OCI-LY7 (cell line): ENCODE measurements around the gene CD207. TPM values are rescaled to one million over a fixed set of nuclear protein-coding genes. Genes with fewer than 3 reads are reported as not detected.
A peak's percentile ranks its signal among the peaks of the same experiment; 100 is the strongest.

ENCODE experiments used
- BruUV-seq: library from RNA; stranded (reverse); fragments of 400-500 nt; replicated peaks from 2 replicates; lab custom pipeline; 2021; lab: Mats Ljungman, UMichigan
- CTCF ChIA-PET: fragments of 300-600 bp; sonication (Branson Sonifier 250); formaldehyde crosslinking; loops from one replicate; lab custom pipeline; 2022; ENCODE audit warnings: antibody characterized with exemption; ENCODE audit not compliant: unreplicated experiment; lab: Charles Lee
- POLR2A ChIA-PET: fragments of 300-600 bp; sonication (Branson Sonifier 250); formaldehyde crosslinking; loops from one replicate; lab custom pipeline; 2022; ENCODE audit warnings: antibody characterized with exemption; lab: Charles Lee
- DNase-seq: peaks from one replicate; pipeline ENCODE4 v3.0.0-alpha.2; 2015; ENCODE audit warnings: low spot score
- H2AFZ ChIP-seq: fragments of 200-600 bp; sonication (generic), shearing (Covaris generic); 2 replicates; pipeline ENCODE4 v1.6.1; 2014; ENCODE audit warnings: mild to moderate bottlenecking, antibody characterized with exemption, low read length, moderate library complexity
- H3K27ac ChIP-seq: fragments of 200-600 bp; sonication (generic); 2 replicates; pipeline ENCODE4 v1.5.1; 2014; ENCODE audit warnings: mixed run types, low read depth, mild to moderate bottlenecking, moderate library complexity, low read length, inconsistent platforms; ENCODE audit not compliant: poor library complexity, severe bottlenecking
- H3K36me3 ChIP-seq: fragments of 200-600 bp; sonication (generic); 2 replicates; pipeline ENCODE4 v1.6.1; 2014; ENCODE audit warnings: mild to moderate bottlenecking, antibody characterized with exemption, low read length, moderate library complexity, mixed read lengths; ENCODE audit not compliant: insufficient read depth
- H3K4me1 ChIP-seq: fragments of 200-600 bp; sonication (generic); 2 replicates; pipeline ENCODE4 v1.5.1; 2014; ENCODE audit warnings: mild to moderate bottlenecking, low read length; ENCODE audit not compliant: insufficient read depth, poor library complexity, severe bottlenecking
- H3K4me2 ChIP-seq: fragments of 200-600 bp; sonication (generic); 2 replicates; pipeline ENCODE4 v1.6.1; 2014; ENCODE audit warnings: mild to moderate bottlenecking, low read length
- H3K4me3 ChIP-seq: fragments of 200-600 bp; sonication (generic); 2 replicates; pipeline ENCODE4 v1.5.1; 2014; ENCODE audit warnings: mild to moderate bottlenecking, low read depth, low read length; ENCODE audit not compliant: poor library complexity, severe bottlenecking
- H3K79me2 ChIP-seq: fragments of 200-600 bp; sonication (generic); 2 replicates; pipeline ENCODE4 v1.6.1; 2016; ENCODE audit warnings: low read depth, mild to moderate bottlenecking, low read length, moderate library complexity, mixed read lengths; ENCODE audit not compliant: insufficient read depth
- H3K9me2 ChIP-seq: fragments of 200-600 bp; sonication (generic); 2 replicates; pipeline ENCODE4 v1.6.1; 2016; ENCODE audit warnings: mild to moderate bottlenecking, low read length, mixed read lengths; ENCODE audit not compliant: insufficient read depth
- H3K9me3 ChIP-seq: fragments of 200-600 bp; sonication (generic); 2 replicates; pipeline ENCODE4 v1.6.1; 2014; ENCODE audit warnings: mild to moderate bottlenecking, mixed run types, low read length, mixed read lengths
- H4K20me1 ChIP-seq: fragments of 200-600 bp; sonication (generic); 2 replicates; pipeline ENCODE4 v1.6.1; 2014; ENCODE audit warnings: mild to moderate bottlenecking, antibody characterized with exemption, low read length, moderate library complexity, mixed read lengths; ENCODE audit not compliant: insufficient read depth
- CTCF ChIP-seq: fragments of 200-600 bp; sonication (generic); conservative IDR thresholded peaks from 2 replicates; pipeline ENCODE4 v1.5.1; 2014; ENCODE audit warnings: mild to moderate bottlenecking, antibody characterized with exemption, low read length, moderate library complexity, mixed read lengths
- EZH2phosphoT487 ChIP-seq: fragments of 200-600 bp; sonication (generic); IDR thresholded peaks from 2 replicates; pipeline ENCODE4 v1.6.1; 2018; ENCODE audit warnings: low read depth, borderline replicate concordance, mild to moderate bottlenecking, mixed run types, antibody characterized with exemption, low read length, moderate library complexity, mixed read lengths
- intact Hi-C: fragments of 100-400 bp; cut with micrococcal nuclease; formaldehyde crosslinking; loops from one replicate; pipeline ENCODE4 v1.10.0; 2022; ENCODE audit not compliant: unreplicated experiment
- total RNA-seq, 2 experiments: library from RNA; depleted of rRNA in 1 of 2; stranded (reverse); fragments of >200 nt in 1 of 2; shearing (Covaris generic) in 1 of 2; gene quantifications; 2 replicates each; pipeline ENCODE4 v1.2.3, GENCODE V29; 2014 to 2022

CD207 gene
- total RNA-seq, 2 experiments from 2014 or later: not detected

- intact Hi-C loops: no loop called here
- BruUV-seq: no TSS peak
- Histone ChIP-seq H3K27ac (no peak overlapping the region), H3K9me3 (no peaks in the 10 kb centered on the region), H3K4me1 (no peaks in the 10 kb centered on the region), H3K4me2 (no peak overlapping the region), H3K9me2 (no peaks in the 10 kb centered on the region), H2AFZ (no peak overlapping the region), H3K79me2 (no peaks in the 10 kb centered on the region), H3K36me3 (no peaks in the 10 kb centered on the region), H3K4me3 (no peak overlapping the region), H4K20me1 (no peaks in the 10 kb centered on the region)
- ChIA-PET POLR2A (no interaction called here), CTCF (interaction anchor here (1.2 kb wide), 1 partner anchor 75 kb away, joined by 3 read pairs; no protein-coding TSS in a partner anchor)
- DNase-seq: no peak
- no peak for TF ChIP-seq EZH2phosphoT487
- TF ChIP-seq CTCF: no peak
These were observed 37.9 kb upstream of the CD207 start for GRCh38 chr2:70873541-70873940.

DNA sequence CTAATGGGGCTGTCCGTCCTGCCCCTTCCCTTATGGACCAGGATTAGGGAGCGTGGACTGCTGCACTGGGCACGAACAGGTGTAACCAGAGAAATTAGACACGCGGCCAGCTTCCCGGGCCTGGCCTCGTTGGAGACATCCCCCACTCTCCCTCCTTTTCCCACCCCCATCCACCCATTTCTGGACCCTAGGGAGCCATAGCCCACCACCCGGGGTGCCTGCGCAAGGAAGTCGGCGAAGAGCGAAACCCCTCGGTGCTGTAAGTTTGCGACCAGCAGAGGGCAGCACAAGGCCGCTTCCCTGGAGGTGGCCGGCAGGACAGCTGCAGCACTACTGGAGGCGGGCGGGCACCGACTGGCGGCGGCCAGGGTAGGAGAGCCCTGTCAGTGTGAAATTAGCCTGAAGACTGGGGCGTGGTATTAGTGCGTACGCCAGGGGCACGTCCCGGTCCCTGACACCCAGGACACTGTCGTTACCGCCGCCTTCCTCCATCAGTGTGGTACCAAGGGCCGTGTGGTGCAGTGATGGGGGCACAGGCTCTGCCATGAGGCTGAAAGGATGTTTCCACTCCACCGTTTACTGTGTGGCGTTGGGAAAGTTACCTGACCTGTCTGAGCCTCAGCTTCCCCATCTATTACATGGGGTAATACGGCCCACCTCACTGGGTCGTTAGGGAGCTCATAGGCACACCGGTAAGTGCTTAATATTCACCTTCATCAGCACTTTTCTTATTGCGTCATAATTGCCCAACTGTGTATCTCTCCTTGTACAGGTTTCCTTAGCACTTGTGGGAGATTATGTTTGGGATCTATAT lies 36.0 kb upstream of the CD207 start:
- Histone ChIP-seq H3K27ac (no peak overlapping the region), H3K36me3 (no peaks in the 10 kb centered on the region), H4K20me1 (no peaks in the 10 kb centered on the region), H3K9me3 (no peaks in the 10 kb centered on the region), H3K4me3 (no peak overlapping the region), H3K4me2 (no peak overlapping the region), H3K4me1 (no peaks in the 10 kb centered on the region), H3K9me2 (no peaks in the 10 kb centered on the region), H3K79me2 (no peaks in the 10 kb centered on the region), H2AFZ (no peak overlapping the region)
- peak; percentile 83 for TF ChIP-seq CTCF
- TF ChIP-seq EZH2phosphoT487: no peak
- ChIA-PET CTCF (interaction anchor here (1.3 to 1.6 kb wide), 2 partner anchors 49 to 76 kb away, joined by 3 to 9 read pairs; no protein-coding TSS in a partner anchor), POLR2A (interaction anchor here (1.2 kb wide), 1 partner anchor 54 kb away, joined by 3 read pairs; no protein-coding TSS in a partner anchor)
- intact Hi-C loops: loop anchor here (1.0 kb wide), 1 partner anchor 77 kb away; no protein-coding TSS in a partner anchor
- BruUV-seq: no TSS peak
- DNase-seq: peak; percentile 60

DNA sequence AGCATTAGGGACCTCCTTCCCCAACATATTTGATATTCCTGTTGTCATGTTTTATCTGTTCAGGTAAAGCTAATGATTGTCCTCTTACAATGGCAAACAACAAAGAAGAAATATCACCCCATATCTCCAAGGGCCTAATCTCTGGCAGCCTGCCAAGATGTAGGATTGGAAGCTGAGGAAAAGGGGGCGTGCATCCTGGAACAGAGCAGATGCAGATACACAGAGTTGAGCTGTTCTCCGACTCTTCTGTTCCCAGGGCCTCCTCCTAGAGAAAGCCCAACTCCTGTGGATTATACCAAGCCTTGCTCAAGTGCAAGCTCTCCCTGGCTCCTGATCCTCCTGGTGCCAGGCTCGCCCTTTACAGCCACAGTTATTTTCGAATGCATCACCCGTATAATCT lies 35.2 kb upstream of the CD207 start:
- no peaks in the 10 kb centered on the region for H3K9me2 ChIP-seq
- no peaks in the 10 kb centered on the region for H3K36me3 ChIP-seq
- no peak overlapping the region for H2AFZ ChIP-seq
- intact Hi-C loops: loop anchor here (1.0 kb wide), 1 partner anchor 78 kb away; no protein-coding TSS in a partner anchor
- no TSS peak for BruUV-seq
- DNase-seq: no peak
- no peak for TF ChIP-seq EZH2phosphoT487
- TF ChIP-seq CTCF: no peak
- no peak overlapping the region for H3K4me2 ChIP-seq
- no peak overlapping the region for H3K27ac ChIP-seq
- H3K9me3 ChIP-seq: no peaks in the 10 kb centered on the region
- no peaks in the 10 kb centered on the region for H3K79me2 ChIP-seq
- no peak overlapping the region for H3K4me3 ChIP-seq
- H4K20me1 ChIP-seq: no peaks in the 10 kb centered on the region
- no peaks in the 10 kb centered on the region for H3K4me1 ChIP-seq
- ChIA-PET POLR2A (interaction anchor here (1.2 kb wide), 1 partner anchor 55 kb away, joined by 3 read pairs; no protein-coding TSS in a partner anchor), CTCF (interaction anchor here (1.6 kb wide), 1 partner anchor 77 kb away, joined by 9 read pairs; no protein-coding TSS in a partner anchor)
